DOHH2 (cell line): ENCODE data around the gene NHERF2.
A peak's percentile ranks its signal among the peaks of the same experiment; 100 is the strongest.

Experiments used
- H3F3A ChIP-seq: fragments of 200-600 bp; sonication (generic), shearing (Covaris generic); 2 replicates; pipeline ENCODE4 v1.6.0; 2016; ENCODE audit warnings: antibody characterized with exemption, mild to moderate bottlenecking; ENCODE audit not compliant: control insufficient read depth, insufficient read depth
- H3K27ac ChIP-seq: fragments of 200-600 bp; sonication (generic); 2 replicates; pipeline ENCODE4 v1.5.1; 2014; ENCODE audit warnings: low read depth, mild to moderate bottlenecking, low read length, moderate library complexity
- H3K27me3 ChIP-seq: fragments of 200-600 bp; sonication (generic); 2 replicates; pipeline ENCODE4 v1.6.1; 2014; ENCODE audit warnings: mild to moderate bottlenecking, low read length, mixed read lengths; ENCODE audit not compliant: control insufficient read depth
- H3K36me3 ChIP-seq: fragments of 200-600 bp; sonication (generic); 2 replicates; pipeline ENCODE4 v1.6.1; 2014; ENCODE audit warnings: mild to moderate bottlenecking, low read length, moderate library complexity, mixed read lengths; ENCODE audit not compliant: control insufficient read depth
- H3K4me1 ChIP-seq: fragments of 200-600 bp; sonication (generic); 2 replicates; pipeline ENCODE4 v1.6.1; 2014; ENCODE audit warnings: mild to moderate bottlenecking, low read length, mixed read lengths; ENCODE audit not compliant: control insufficient read depth
- H3K4me2 ChIP-seq: fragments of 200-600 bp; sonication (generic); 2 replicates; pipeline ENCODE4 v1.6.0; 2014; ENCODE audit warnings: mild to moderate bottlenecking, low read length, moderate library complexity
- H3K4me3 ChIP-seq: fragments of 200-600 bp; sonication (generic); 2 replicates; pipeline ENCODE4 v1.5.1; 2014; ENCODE audit warnings: mild to moderate bottlenecking, low read length, mixed read lengths
- H3K79me2 ChIP-seq: fragments of 200-600 bp; sonication (generic); 2 replicates; pipeline ENCODE4 v1.6.1; 2014; ENCODE audit warnings: mild to moderate bottlenecking, low read length, mixed read lengths; ENCODE audit not compliant: control insufficient read depth
- H3K9me2 ChIP-seq: fragments of 200-600 bp; sonication (generic); replicated peaks from 2 replicates; pipeline ENCODE4 v1.6.1; 2014; ENCODE audit warnings: mild to moderate bottlenecking, low read length, mixed read lengths; ENCODE audit not compliant: control insufficient read depth
- H3K9me3 ChIP-seq: fragments of 200-600 bp; sonication (generic); 2 replicates; pipeline ENCODE4 v1.6.1; 2014; ENCODE audit warnings: antibody characterized with exemption, low read length, mixed read lengths; ENCODE audit not compliant: control insufficient read depth, insufficient read depth
- H4K20me1 ChIP-seq: fragments of 200-600 bp; sonication (generic); 2 replicates; pipeline ENCODE4 v1.6.0; 2014; ENCODE audit warnings: low read depth, mild to moderate bottlenecking, antibody characterized with exemption, low read length, moderate library complexity; ENCODE audit not compliant: control insufficient read depth, insufficient read depth
- EZH2phosphoT487 ChIP-seq: fragments of 200-600 bp; sonication (generic); IDR thresholded peaks from 2 replicates; pipeline ENCODE4 v1.6.1; 2017; ENCODE audit warnings: borderline replicate concordance, mild to moderate bottlenecking, antibody characterized with exemption, low read length, moderate library complexity, mixed read lengths
- TF ChIP-seq, protein P1 (sequence below): fragments of 200-600 bp; sonication (generic); IDR thresholded peaks from one replicate; pipeline ENCODE4 v1.5.1; 2014; ENCODE audit warnings: antibody characterized with exemption, mild to moderate bottlenecking, low read depth, low read length; ENCODE audit not compliant: poor library complexity, severe bottlenecking

NHERF2 gene

DNA sequence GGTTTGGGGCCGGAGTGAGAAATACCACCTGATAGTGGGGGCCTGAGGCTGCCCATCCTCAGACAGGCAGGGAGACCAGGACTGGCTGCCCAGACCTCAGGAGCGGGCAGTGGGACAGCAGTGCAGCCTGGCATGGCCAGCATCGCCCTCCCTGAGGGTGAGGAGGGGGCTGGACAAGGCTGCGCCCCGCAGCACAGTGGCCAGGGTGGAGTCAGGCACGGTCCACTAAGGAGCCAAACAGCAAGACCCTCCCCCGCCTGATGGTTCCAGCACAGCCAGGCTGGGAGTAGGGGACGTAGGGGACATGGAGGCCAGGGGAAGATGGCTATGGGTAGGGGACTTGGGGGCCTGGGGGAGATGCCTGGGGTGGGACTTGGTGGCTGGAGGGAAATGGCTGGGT lies 20.4 kb upstream of the NHERF2 start:
- no peaks in the 10 kb centered on the region for H3K9me3 ChIP-seq
- peaks cover 38% of the 10 kb centered on the region for H4K20me1 ChIP-seq
- peaks cover 92% of the 10 kb centered on the region for H3K79me2 ChIP-seq
- TF ChIP-seq, protein P1, sequence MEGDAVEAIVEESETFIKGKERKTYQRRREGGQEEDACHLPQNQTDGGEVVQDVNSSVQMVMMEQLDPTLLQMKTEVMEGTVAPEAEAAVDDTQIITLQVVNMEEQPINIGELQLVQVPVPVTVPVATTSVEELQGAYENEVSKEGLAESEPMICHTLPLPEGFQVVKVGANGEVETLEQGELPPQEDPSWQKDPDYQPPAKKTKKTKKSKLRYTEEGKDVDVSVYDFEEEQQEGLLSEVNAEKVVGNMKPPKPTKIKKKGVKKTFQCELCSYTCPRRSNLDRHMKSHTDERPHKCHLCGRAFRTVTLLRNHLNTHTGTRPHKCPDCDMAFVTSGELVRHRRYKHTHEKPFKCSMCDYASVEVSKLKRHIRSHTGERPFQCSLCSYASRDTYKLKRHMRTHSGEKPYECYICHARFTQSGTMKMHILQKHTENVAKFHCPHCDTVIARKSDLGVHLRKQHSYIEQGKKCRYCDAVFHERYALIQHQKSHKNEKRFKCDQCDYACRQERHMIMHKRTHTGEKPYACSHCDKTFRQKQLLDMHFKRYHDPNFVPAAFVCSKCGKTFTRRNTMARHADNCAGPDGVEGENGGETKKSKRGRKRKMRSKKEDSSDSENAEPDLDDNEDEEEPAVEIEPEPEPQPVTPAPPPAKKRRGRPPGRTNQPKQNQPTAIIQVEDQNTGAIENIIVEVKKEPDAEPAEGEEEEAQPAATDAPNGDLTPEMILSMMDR: no peak
- TF ChIP-seq EZH2phosphoT487: no peak
- H3K27me3 ChIP-seq: no peaks in the 10 kb centered on the region
- H3K9me2 ChIP-seq: no peaks in the 10 kb centered on the region
- H3K36me3 ChIP-seq: peaks cover 78% of the 10 kb centered on the region
- peak overlapping the region; percentile 93; the same call in 1 of the 2 replicates for H3K4me2 ChIP-seq
- no peak overlapping the region for H3K27ac ChIP-seq
- no peak overlapping the region for H3K4me3 ChIP-seq
- no peaks in the 10 kb centered on the region for H3F3A ChIP-seq
- peaks cover 50% of the 10 kb centered on the region for H3K4me1 ChIP-seq

DNA sequence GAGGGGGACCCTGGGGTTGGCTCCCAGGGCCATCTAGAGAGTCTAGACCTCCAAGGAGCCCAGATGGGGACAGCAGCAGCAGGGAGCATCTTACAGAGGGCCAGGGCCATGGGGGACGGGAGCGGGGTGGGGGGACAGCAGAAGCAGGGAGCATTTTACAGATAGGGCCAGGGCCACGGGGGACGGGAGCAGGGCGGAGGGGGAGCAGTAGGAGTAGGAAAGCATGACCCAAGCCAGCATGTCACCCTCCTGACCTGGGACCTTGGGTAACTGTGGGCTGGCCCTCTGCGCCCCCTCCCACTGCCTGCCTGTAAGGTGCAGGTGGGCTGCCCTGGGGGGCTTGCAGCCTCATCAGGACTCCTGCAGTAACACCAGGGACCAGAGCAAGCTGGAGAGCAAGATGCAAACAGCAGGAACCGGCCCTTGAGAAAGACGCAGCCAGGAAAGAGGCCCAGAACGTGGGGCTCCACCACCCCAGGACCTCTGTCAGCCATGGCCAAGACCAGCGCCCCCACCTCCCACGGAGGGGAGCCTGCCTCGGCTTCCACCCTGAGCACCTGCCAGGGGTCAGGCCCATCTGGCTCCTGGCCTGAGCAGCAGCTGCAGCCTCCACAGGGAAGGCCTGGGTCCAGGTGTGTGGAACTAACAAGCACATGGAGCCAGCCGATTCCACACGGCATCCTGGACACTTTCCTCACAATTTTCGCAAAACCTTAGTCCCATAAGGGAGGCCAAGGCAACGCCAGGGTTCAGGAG lies 19.4 kb upstream of the NHERF2 start:
- Histone ChIP-seq H3K27me3 (no peaks in the 10 kb centered on the region), H3K4me3 (peak overlapping the region; percentile 88), H4K20me1 (peaks cover 38% of the 10 kb centered on the region), H3K27ac (peak overlapping the region; percentile 59), H3K9me2 (no peaks in the 10 kb centered on the region), H3K36me3 (peaks cover 69% of the 10 kb centered on the region), H3K4me1 (peaks cover 50% of the 10 kb centered on the region), H3K9me3 (no peaks in the 10 kb centered on the region), H3K4me2 (peak overlapping the region; percentile 93), H3F3A (no peaks in the 10 kb centered on the region), H3K79me2 (peaks cover 84% of the 10 kb centered on the region)
- no peak for TF ChIP-seq EZH2phosphoT487
- TF ChIP-seq, protein P1: no peak

DNA sequence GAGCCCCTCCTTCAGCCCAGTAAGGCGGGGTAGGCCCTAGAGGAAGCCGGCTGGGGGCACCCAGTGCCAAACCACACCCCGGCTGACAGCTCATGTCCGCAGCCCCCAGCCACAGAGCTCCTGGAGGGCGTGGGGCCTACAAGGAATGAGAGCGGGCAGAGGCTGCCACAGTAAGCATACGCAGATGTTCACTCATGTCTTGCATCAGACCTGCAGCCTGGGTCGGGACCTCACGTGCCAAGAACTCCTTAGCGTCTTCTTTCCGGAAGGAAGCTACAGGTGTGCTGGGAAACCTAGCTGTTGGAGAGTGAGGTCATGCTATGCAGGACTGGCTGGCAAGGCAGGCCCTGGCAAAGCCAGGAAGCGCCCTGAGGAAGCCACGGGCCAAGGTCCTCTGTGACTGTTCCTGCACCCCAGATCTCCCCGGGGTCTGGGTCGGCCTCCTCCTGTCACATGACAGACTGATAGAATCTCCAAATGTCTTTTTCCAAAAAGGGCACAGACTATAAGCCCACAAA lies 18.6 kb upstream of the NHERF2 start:
- Histone ChIP-seq H3K9me2 (no peaks in the 10 kb centered on the region), H3K79me2 (peaks cover 76% of the 10 kb centered on the region), H3F3A (no peaks in the 10 kb centered on the region), H4K20me1 (peaks cover 35% of the 10 kb centered on the region), H3K27ac (peak overlapping the region; percentile 59), H3K9me3 (no peaks in the 10 kb centered on the region), H3K4me1 (peaks cover 50% of the 10 kb centered on the region), H3K4me3 (peak overlapping the region; percentile 88), H3K27me3 (no peaks in the 10 kb centered on the region), H3K36me3 (peaks cover 61% of the 10 kb centered on the region), H3K4me2 (peak overlapping the region; percentile 93)
- TF ChIP-seq, protein P1: no peak
- TF ChIP-seq EZH2phosphoT487: no peak
